Thymus (tissue), 14 donors: ENCODE results near the gene TEKTIP1. TPM values are rescaled to one million over a fixed set of nuclear protein-coding genes. Genes with fewer than 3 reads are reported as not detected.

Experiments used
- DNase-seq, 9 donors: peaks; one replicate each; pipeline ENCODE4 v3.0.0-alpha.2; 2013; ENCODE audit warnings: low spot score in 9 of 9, low read depth in 6 of 9, missing footprints in 1 of 9
- H3K27ac ChIP-seq, 2 donors: one replicate each; pipeline ENCODE4 v1.5.1; 2013; ENCODE audit warnings: control low read depth in 1 of 2, low read depth in 1 of 2, low read length in 1 of 2, mild to moderate bottlenecking in 1 of 2, moderate library complexity in 1 of 2
- H3K27me3 ChIP-seq, 2 donors: one replicate each; pipeline ENCODE4 v1.5.1; 2013; ENCODE audit warnings: low read length in 1 of 2; ENCODE audit not compliant: control insufficient read depth in 2 of 2, insufficient read depth in 1 of 2
- H3K36me3 ChIP-seq, 2 donors: one replicate each; pipeline ENCODE4 v1.5.1; 2013; ENCODE audit warnings: low read length in 1 of 2, mild to moderate bottlenecking in 1 of 2, moderate library complexity in 1 of 2; ENCODE audit not compliant: control insufficient read depth in 2 of 2, insufficient read depth in 2 of 2
- H3K4me1 ChIP-seq, 2 donors: one replicate each; pipeline ENCODE4 v1.5.1; 2013; ENCODE audit warnings: low read length in 2 of 2; ENCODE audit not compliant: control insufficient read depth in 2 of 2, insufficient read depth in 2 of 2
- H3K4me3 ChIP-seq, 2 donors: one replicate each; pipeline ENCODE4 v1.5.1; 2013; ENCODE audit warnings: low read length in 2 of 2, control low read depth in 1 of 2, mild to moderate bottlenecking in 1 of 2
- H3K9me3 ChIP-seq, 2 donors: one replicate each; pipeline ENCODE4 v1.5.1; 2013; ENCODE audit warnings: low read length in 1 of 2, mild to moderate bottlenecking in 1 of 2; ENCODE audit not compliant: control insufficient read depth in 2 of 2, insufficient read depth in 1 of 2
- whole genome bisulfite sequencing: extraction: QIAGEN DNeasy Blood & Tissue Kit; methylation state at CpG from one replicate; pipeline ENCODE4 v1.1.7; 2013; 5-methylcytosine and 5-hydroxymethylcytosine counted together
- long read RNA-seq, 10 donors: transcript quantifications; one replicate each; lab custom pipeline, GENCODE V29; 2026
- polyA plus RNA-seq: library from polyadenylated mRNA; stranded (reverse); fragments of 200-250 nt; gene quantifications from one replicate; pipeline ENCODE4 v1.2.3, GENCODE V29; 2013
- total RNA-seq: library from RNA; stranded (reverse); fragments of 120-200 nt; gene quantifications from one replicate; pipeline ENCODE4 v1.2.4, GENCODE V29; 2013
- donor health status: healthy.

TEKTIP1 gene
- 0.61 TPM for total RNA-seq
- 4.9 TPM for polyA plus RNA-seq
- long read RNA-seq, donor 1 = 0 reads
- long read RNA-seq, donor 2 = 0 reads
- long read RNA-seq, donor 3, partial matches to known transcripts = 0 of 1 reads
- long read RNA-seq, donor 3, other reads (novel, unspliced or antisense) = 0 of 1 reads
- long read RNA-seq, donor 4, partial matches to known transcripts = 0 of 7 reads
- long read RNA-seq, donor 4, other reads (novel, unspliced or antisense) = 7 of 7 reads
- long read RNA-seq, donor 5 = 0 reads
- long read RNA-seq, donor 6 = 0 reads
- long read RNA-seq, donor 7 = 0 reads
- long read RNA-seq, donor 8 = 0 reads
- long read RNA-seq, donor 9 = 0 reads
- long read RNA-seq, donor 10 = 0 reads

GRCh38 chr19:3538965-3539755 lies at the start of gene TEKTIP1:
TEKTIP1 (plus strand) TSS chr19:3539174; CDS start chr19:3539178, 4 bp downstream.
- no peak for DNase-seq
- Histone ChIP-seq H3K27me3 (no peaks in the 10 kb centered on the region), H3K9me3 (peaks cover 0 to 8% of the 10 kb centered on the region in 2 donors), H3K36me3 (peaks cover 55 to 61% of the 10 kb centered on the region in 2 donors), H3K4me1 (no peaks in the 10 kb centered on the region), H3K4me3 (no peak within 1 kb of the TSS), H3K27ac (no peak within 1 kb of the TSS)
- WGBS = 93% methylated on average over 28 of the region's 28 CpGs

- DNase-seq = no peak
These were observed 47.4 kb upstream of the TEKTIP1 start for GRCh38 chr19:3491396-3492119.

GRCh38 chr19:3492131-3492839 lies 46.7 kb upstream of the TEKTIP1 start:
- Histone ChIP-seq H3K4me3 (no peak overlapping the region), H3K27me3 (no peaks in the 10 kb centered on the region), H3K27ac (no peak overlapping the region), H3K36me3 (peaks cover 27 to 48% of the 10 kb centered on the region in 2 donors), H3K9me3 (no peaks in the 10 kb centered on the region), H3K4me1 (peaks cover 5 to 12% of the 10 kb centered on the region in 2 donors)
- 98% methylated on average over 45 of the region's 45 CpGs for WGBS
- DNase-seq = no peak

More at GRCh38 chr19:3491396-3492119, 47.4 kb upstream of the TEKTIP1 start:
- Histone ChIP-seq H3K36me3 (peaks cover 26 to 46% of the 10 kb centered on the region in 2 donors), H3K27ac (no peak overlapping the region), H3K4me3 (no peak overlapping the region), H3K27me3 (no peaks in the 10 kb centered on the region), H3K4me1 (peaks cover 5 to 12% of the 10 kb centered on the region in 2 donors), H3K9me3 (no peaks in the 10 kb centered on the region)
- WGBS = 98% methylated on average over 55 of the region's 55 CpGs

- peaks cover 5 to 12% of the 10 kb centered on the region in 2 donors for H3K4me1 ChIP-seq
- peaks cover 27 to 48% of the 10 kb centered on the region in 2 donors for H3K36me3 ChIP-seq
- 96% methylated on average over 16 of the region's 16 CpGs for WGBS
- no peaks in the 10 kb centered on the region for H3K27me3 ChIP-seq
- no peak overlapping the region for H3K27ac ChIP-seq
- DNase-seq = no peak
- no peak overlapping the region for H3K4me3 ChIP-seq
- no peaks in the 10 kb centered on the region for H3K9me3 ChIP-seq
These were observed 46.1 kb upstream of the TEKTIP1 start for GRCh38 chr19:3492919-3493318.

- no peaks in the 10 kb centered on the region for H3K27me3 ChIP-seq
- no peak for DNase-seq
- peaks cover 5 to 12% of the 10 kb centered on the region in 2 donors for H3K4me1 ChIP-seq
- peaks cover 27 to 45% of the 10 kb centered on the region in 2 donors for H3K36me3 ChIP-seq
- no peak overlapping the region for H3K4me3 ChIP-seq
- WGBS = 97% methylated on average over 14 of the region's 14 CpGs
- H3K9me3 ChIP-seq = no peaks in the 10 kb centered on the region
- H3K27ac ChIP-seq = peak overlapping the region in 1 of 2 donors; percentile 86
These were observed 45.3 kb upstream of the TEKTIP1 start for GRCh38 chr19:3493651-3494050.

GRCh38 chr19:3494051-3494450 lies 44.9 kb upstream of the TEKTIP1 start:
- H3K4me1 ChIP-seq = peaks cover 5 to 12% of the 10 kb centered on the region in 2 donors
- H3K9me3 ChIP-seq = no peaks in the 10 kb centered on the region
- no peak overlapping the region for H3K4me3 ChIP-seq
- peaks cover 27 to 45% of the 10 kb centered on the region in 2 donors for H3K36me3 ChIP-seq
- H3K27me3 ChIP-seq = no peaks in the 10 kb centered on the region
- peak in 3 of 9 donors; percentile 52 to 64 (median 53) for DNase-seq
- WGBS = 83% methylated on average over 15 of the region's 15 CpGs
- peak overlapping the region; percentile 53 to 86 for H3K27ac ChIP-seq

- Histone ChIP-seq H3K27ac (peak overlapping the region; percentile 53 to 86), H3K4me1 (peaks cover 5 to 14% of the 10 kb centered on the region in 2 donors), H3K9me3 (no peaks in the 10 kb centered on the region), H3K27me3 (no peaks in the 10 kb centered on the region), H3K4me3 (no peak overlapping the region), H3K36me3 (peaks cover 27 to 45% of the 10 kb centered on the region in 2 donors)
- WGBS = 55% methylated on average over 18 of the region's 18 CpGs
- DNase-seq = peak in 4 of 9 donors; percentile 62 to 82 (median 66)
These were observed 44.4 kb upstream of the TEKTIP1 start for GRCh38 chr19:3494559-3494958.

- H3K4me3 ChIP-seq = no peak overlapping the region
- no peak overlapping the region for H3K27ac ChIP-seq
- peaks cover 0 to 2% of the 10 kb centered on the region in 2 donors for H3K9me3 ChIP-seq
- no peak for DNase-seq
- peaks cover 10 to 27% of the 10 kb centered on the region in 2 donors for H3K4me1 ChIP-seq
- no peaks in the 10 kb centered on the region for H3K27me3 ChIP-seq
- H3K36me3 ChIP-seq = peaks cover 27 to 33% of the 10 kb centered on the region in 2 donors
- 98% methylated on average over 32 of the region's 32 CpGs for WGBS
These were observed 42.3 kb upstream of the TEKTIP1 start for GRCh38 chr19:3496392-3497273.
